Memory B cell (primary cell): Measurements from ENCODE around the gene RFPL1.
"Not testable (repeated sequence)": the region's sequence is repeated elsewhere in the genome, so short reads cannot be mapped to it uniquely, and the experiment has no call there.

ENCODE experiments used
- ATAC-seq: fragments of 150-1000 bp; cut with Tn5 transposase; 2 replicates; pipeline ENCODE4 v1.10.0; 2021; ENCODE audit warnings: low read depth, mild to moderate bottlenecking, moderate library complexity
- DNase-seq, 2 donors: peaks; one replicate each; pipeline ENCODE4 v3.0.0; 2022; ENCODE audit warnings: low spot score in 2 of 2
- H3K27ac Mint-ChIP-seq: one replicate; pipeline ENCODE4 v1.8.0; 2022; ENCODE audit warnings: mild to moderate bottlenecking, moderate library complexity, mixed read lengths
- H3K27me3 Mint-ChIP-seq: one replicate; pipeline ENCODE4 v1.8.0; 2022; ENCODE audit warnings: mixed read lengths
- H3K36me3 Mint-ChIP-seq: one replicate; pipeline ENCODE4 v1.8.0; 2022; ENCODE audit warnings: mild to moderate bottlenecking, mixed read lengths
- H3K4me1 Mint-ChIP-seq: one replicate; pipeline ENCODE4 v1.8.0; 2022; ENCODE audit warnings: mixed read lengths
- H3K4me3 Mint-ChIP-seq: one replicate; pipeline ENCODE4 v1.8.0; 2022; ENCODE audit warnings: mild to moderate bottlenecking, moderate library complexity, mixed read lengths
- H3K9me3 Mint-ChIP-seq: one replicate; pipeline ENCODE4 v1.8.0; 2022; ENCODE audit warnings: mixed read lengths

RFPL1 gene

GRCh38 chr22:29418704-29419103, 19.7 kb upstream of the RFPL1 start:
- H3K4me1 Mint-ChIP-seq, result peaks cover 15% of the 10 kb centered on the region
- DNase-seq, ATAC-seq, H3K36me3 Mint-ChIP-seq, H3K27ac Mint-ChIP-seq, H3K4me3 Mint-ChIP-seq, H3K9me3 Mint-ChIP-seq, H3K27me3 Mint-ChIP-seq: not testable (repeated sequence)

GRCh38 chr22:29426476-29426875, 11.9 kb upstream of the RFPL1 start:
- Mint-ChIP-seq H3K27ac (no peak overlapping the region), H3K27me3 (peaks cover 1% of the 10 kb centered on the region), H3K4me3 (no peak overlapping the region), H3K9me3 (no peaks in the 10 kb centered on the region), H3K36me3 (no peaks in the 10 kb centered on the region), H3K4me1 (peaks cover 3% of the 10 kb centered on the region)
- no peak for DNase-seq
- ATAC-seq, result no peak

GRCh38 chr22:29427176-29427760, 11.1 kb upstream of the RFPL1 start:
- DNase-seq, result no peak
- no peaks in the 10 kb centered on the region for H3K9me3 Mint-ChIP-seq
- H3K27ac Mint-ChIP-seq, result no peak overlapping the region

GRCh38 chr22:29431986-29432385, 6.4 kb upstream of the RFPL1 start:
- no peak for ATAC-seq
- no peak overlapping the region for H3K27ac Mint-ChIP-seq
- no peaks in the 10 kb centered on the region for H3K36me3 Mint-ChIP-seq
- H3K9me3 Mint-ChIP-seq, result no peaks in the 10 kb centered on the region
- H3K4me1 Mint-ChIP-seq, result no peaks in the 10 kb centered on the region
- peaks cover 10% of the 10 kb centered on the region for H3K27me3 Mint-ChIP-seq
- DNase-seq, result no peak
- no peak overlapping the region for H3K4me3 Mint-ChIP-seq

More at GRCh38 chr22:29427176-29427760, 11.1 kb upstream of the RFPL1 start:
- H3K4me3 Mint-ChIP-seq, result no peak overlapping the region
- H3K27me3 Mint-ChIP-seq, result peaks cover 1% of the 10 kb centered on the region
- no peaks in the 10 kb centered on the region for H3K36me3 Mint-ChIP-seq
- no peak for ATAC-seq
- no peaks in the 10 kb centered on the region for H3K4me1 Mint-ChIP-seq

- Mint-ChIP-seq H3K27ac (no peak overlapping the region), H3K4me1 (no peaks in the 10 kb centered on the region), H3K27me3 (peaks cover 9% of the 10 kb centered on the region), H3K36me3 (no peaks in the 10 kb centered on the region), H3K4me3 (no peak overlapping the region), H3K9me3 (no peaks in the 10 kb centered on the region)
- no peak for DNase-seq
- no peak for ATAC-seq
These were observed 4.5 kb upstream of the RFPL1 start for GRCh38 chr22:29433856-29434255.

- peaks cover 9% of the 10 kb centered on the region for H3K27me3 Mint-ChIP-seq
- no peaks in the 10 kb centered on the region for H3K36me3 Mint-ChIP-seq
- ATAC-seq (no peak), DNase-seq (no peak)
- H3K27ac Mint-ChIP-seq, result no peak overlapping the region
- H3K4me1 Mint-ChIP-seq, result no peaks in the 10 kb centered on the region
- H3K4me3 Mint-ChIP-seq, result no peak overlapping the region
- H3K9me3 Mint-ChIP-seq, result no peaks in the 10 kb centered on the region
These were observed 4.1 kb upstream of the RFPL1 start for GRCh38 chr22:29434288-29434687.

GRCh38 chr22:29435236-29436136, 2.9 kb upstream of the RFPL1 start:
- H3K27ac Mint-ChIP-seq, result no peak overlapping the region
- ATAC-seq (no peak), DNase-seq (no peak)
- H3K4me3 Mint-ChIP-seq, result no peak overlapping the region
- H3K36me3 Mint-ChIP-seq, result no peaks in the 10 kb centered on the region
- H3K27me3 Mint-ChIP-seq, result peaks cover 9% of the 10 kb centered on the region
- H3K9me3 Mint-ChIP-seq, result no peaks in the 10 kb centered on the region
- H3K4me1 Mint-ChIP-seq, result no peaks in the 10 kb centered on the region

- DNase-seq (no peak), ATAC-seq (no peak)
- Mint-ChIP-seq H3K4me3 (no peak overlapping the region), H3K36me3 (no peaks in the 10 kb centered on the region), H3K9me3 (no peaks in the 10 kb centered on the region), H3K27ac (no peak overlapping the region), H3K4me1 (no peaks in the 10 kb centered on the region), H3K27me3 (peaks cover 4% of the 10 kb centered on the region)
These were observed 4.6 kb downstream of the RFPL1 start for GRCh38 chr22:29442976-29443375.

- H3K27ac Mint-ChIP-seq, result no peak overlapping the region
- H3K9me3 Mint-ChIP-seq, result no peaks in the 10 kb centered on the region
- H3K4me3 Mint-ChIP-seq, result no peak overlapping the region
- no peaks in the 10 kb centered on the region for H3K4me1 Mint-ChIP-seq
- ATAC-seq, result no peak
- peaks cover 4% of the 10 kb centered on the region for H3K27me3 Mint-ChIP-seq
- H3K36me3 Mint-ChIP-seq, result no peaks in the 10 kb centered on the region
- no peak for DNase-seq
These were observed 5.1 kb downstream of the RFPL1 start for GRCh38 chr22:29443452-29443851.

- H3K9me3 Mint-ChIP-seq, result no peaks in the 10 kb centered on the region
- H3K27ac Mint-ChIP-seq, result no peak overlapping the region
- peaks cover 4% of the 10 kb centered on the region for H3K27me3 Mint-ChIP-seq
- no peak for ATAC-seq
- no peaks in the 10 kb centered on the region for H3K36me3 Mint-ChIP-seq
- H3K4me1 Mint-ChIP-seq, result no peaks in the 10 kb centered on the region
- no peak overlapping the region for H3K4me3 Mint-ChIP-seq
- no peak for DNase-seq
These were observed 5.7 kb downstream of the RFPL1 start for GRCh38 chr22:29443861-29444792.

- ATAC-seq (no peak), DNase-seq (no peak)
- no peak overlapping the region for H3K4me3 Mint-ChIP-seq
- no peak overlapping the region for H3K27ac Mint-ChIP-seq
- H3K27me3 Mint-ChIP-seq, result peaks cover 4% of the 10 kb centered on the region
- H3K4me1 Mint-ChIP-seq, result no peaks in the 10 kb centered on the region
- H3K9me3 Mint-ChIP-seq, result no peaks in the 10 kb centered on the region
- H3K36me3 Mint-ChIP-seq, result no peaks in the 10 kb centered on the region
These were observed 7.1 kb downstream of the RFPL1 start for GRCh38 chr22:29445508-29445907.

- Mint-ChIP-seq H3K4me3 (no peak overlapping the region), H3K4me1 (no peaks in the 10 kb centered on the region), H3K27me3 (peaks cover 4% of the 10 kb centered on the region), H3K36me3 (no peaks in the 10 kb centered on the region), H3K27ac (no peak overlapping the region), H3K9me3 (no peaks in the 10 kb centered on the region)
- DNase-seq, result no peak
- no peak for ATAC-seq
These were observed 9.5 kb downstream of the RFPL1 start for GRCh38 chr22:29447906-29448305.

- Mint-ChIP-seq H3K4me3 (no peak overlapping the region), H3K27ac (no peak overlapping the region), H3K36me3 (no peaks in the 10 kb centered on the region), H3K27me3 (no peaks in the 10 kb centered on the region), H3K9me3 (no peaks in the 10 kb centered on the region), H3K4me1 (no peaks in the 10 kb centered on the region)
- no peak for ATAC-seq
- DNase-seq, result no peak
These were observed 11.0 kb downstream of the RFPL1 start for GRCh38 chr22:29449296-29449875.

- DNase-seq (no peak), ATAC-seq (no peak)
- H3K4me3 Mint-ChIP-seq, result no peak overlapping the region
- no peak overlapping the region for H3K27ac Mint-ChIP-seq
- no peaks in the 10 kb centered on the region for H3K9me3 Mint-ChIP-seq
- H3K4me1 Mint-ChIP-seq, result no peaks in the 10 kb centered on the region
- H3K36me3 Mint-ChIP-seq, result no peaks in the 10 kb centered on the region
- no peaks in the 10 kb centered on the region for H3K27me3 Mint-ChIP-seq
These were observed 11.8 kb downstream of the RFPL1 start for GRCh38 chr22:29450222-29450621.
